ENCODE data around the gene C11orf86.
"Not testable (repeated sequence)": the region's sequence is repeated elsewhere in the genome, so short reads cannot be mapped to it uniquely, and the experiment has no call there.

C11orf86 gene

GRCh38 chr11:66996609-66997273 is 21.6 kb downstream of the C11orf86 start:
- ChIA-PET POLR2A (interaction anchor here (1.7 kb wide), 1 partner anchor 10 kb away, joined by 5 read pairs; no protein-coding TSS in a partner anchor), CTCF (interaction anchor here (1.0 kb wide), 1 partner anchor 114 kb away, joined by 3 read pairs; no protein-coding TSS in a partner anchor)
- DNase-seq (ENCODE audit: extremely low spot score), result no peak
- no peak for TF ChIP-seq TARDBP (IDR thresholded peaks at IDR 0.05)
- no peak for TF ChIP-seq ZNF384 (IDR thresholded peaks at IDR 0.05)
- TF ChIP-seq BHLHE40 (IDR thresholded peaks at IDR 0.05; ENCODE audit: borderline replicate concordance), result no peak
- no peak for TF ChIP-seq PKNOX1 (IDR thresholded peaks at IDR 0.05)
- no peak for TF ChIP-seq SUZ12 (IDR thresholded peaks at IDR 0.05)
- TF ChIP-seq CTBP1 (IDR thresholded peaks at IDR 0.05; ENCODE audit: borderline replicate concordance), result no peak
- no peak for TF ChIP-seq FOXA1 (IDR thresholded peaks at IDR 0.05)
- TF ChIP-seq ELF4 (IDR thresholded peaks at IDR 0.05), result no peak
- TF ChIP-seq HDGF (IDR thresholded peaks at IDR 0.05; ENCODE audit: borderline replicate concordance), result no peak
- no peak for TF ChIP-seq FOXK2 (IDR thresholded peaks at IDR 0.05)
- TF ChIP-seq LEF1 (IDR thresholded peaks at IDR 0.05; ENCODE audit: borderline replicate concordance), result no peak

GRCh38 chr11:66999555-66999954 is 24.5 kb downstream of the C11orf86 start:
- DNase-seq (ENCODE audit: extremely low spot score), result no peak
- TF ChIP-seq BHLHE40 (IDR thresholded peaks at IDR 0.05; ENCODE audit: borderline replicate concordance), result no peak
- no peak for TF ChIP-seq PKNOX1 (IDR thresholded peaks at IDR 0.05)
- TF ChIP-seq HDGF (IDR thresholded peaks at IDR 0.05; ENCODE audit: borderline replicate concordance), result no peak
- no peak for TF ChIP-seq FOXA1 (IDR thresholded peaks at IDR 0.05)
- no peak for TF ChIP-seq ZNF384 (IDR thresholded peaks at IDR 0.05)
- TF ChIP-seq ARNT (IDR thresholded peaks at IDR 0.05), result no peak
- ChIA-PET CTCF (no interaction called here), POLR2A (no interaction called here)

GRCh38 chr11:67001332-67001731 is 26.2 kb downstream of the C11orf86 start:
- ChIA-PET POLR2A (no interaction called here), CTCF (no interaction called here)
- no peak for DNase-seq (ENCODE audit: extremely low spot score)
- no peak for TF ChIP-seq ARNT (IDR thresholded peaks at IDR 0.05)
- TF ChIP-seq FOXA1 (IDR thresholded peaks at IDR 0.05), result no peak
- TF ChIP-seq SUZ12 (IDR thresholded peaks at IDR 0.05), result no peak
- TF ChIP-seq FOXK2 (IDR thresholded peaks at IDR 0.05), result no peak
- TF ChIP-seq SP1 (IDR thresholded peaks at IDR 0.05), result no peak
- TF ChIP-seq HDGF (IDR thresholded peaks at IDR 0.05; ENCODE audit: borderline replicate concordance), result no peak
- no peak for TF ChIP-seq LEF1 (IDR thresholded peaks at IDR 0.05; ENCODE audit: borderline replicate concordance)
- TF ChIP-seq PKNOX1 (IDR thresholded peaks at IDR 0.05), result no peak
- no peak for TF ChIP-seq FOXM1 (IDR thresholded peaks at IDR 0.05; ENCODE audit: borderline replicate concordance)

GRCh38 chr11:67002297-67002913 is 27.3 kb downstream of the C11orf86 start:
- TF ChIP-seq ZNF384 (IDR thresholded peaks at IDR 0.05), result no peak
- TF ChIP-seq ARNT (IDR thresholded peaks at IDR 0.05), result no peak
- no peak for TF ChIP-seq FOXM1 (IDR thresholded peaks at IDR 0.05; ENCODE audit: borderline replicate concordance)
- TF ChIP-seq TARDBP (IDR thresholded peaks at IDR 0.05), result no peak
- TF ChIP-seq NFRKB (IDR thresholded peaks at IDR 0.05), result no peak
- no peak for TF ChIP-seq FOXK2 (IDR thresholded peaks at IDR 0.05)
- CTCF ChIA-PET, result no interaction called here
- DNase-seq (ENCODE audit: extremely low spot score), result no peak
- POLR2A ChIA-PET, result no interaction called here

GRCh38 chr11:67002921-67003411 is 27.9 kb downstream of the C11orf86 start:
- ChIA-PET CTCF (interaction anchor here (1.2 kb wide), 1 partner anchor 19 kb away, joined by 3 read pairs; no protein-coding TSS in a partner anchor), POLR2A (no interaction called here)
- DNase-seq (ENCODE audit: extremely low spot score), result no peak
- TF ChIP-seq ELF4 (IDR thresholded peaks at IDR 0.05) (no peak), CTBP1 (IDR thresholded peaks at IDR 0.05; ENCODE audit: borderline replicate concordance) (no peak), NFRKB (IDR thresholded peaks at IDR 0.05) (no peak), TARDBP (IDR thresholded peaks at IDR 0.05) (no peak), FOXA1 (IDR thresholded peaks at IDR 0.05) (no peak), HDGF (IDR thresholded peaks at IDR 0.05; ENCODE audit: borderline replicate concordance) (no peak), SUZ12 (IDR thresholded peaks at IDR 0.05) (no peak), FOXM1 (IDR thresholded peaks at IDR 0.05; ENCODE audit: borderline replicate concordance) (no peak)

- DNase-seq (ENCODE audit: extremely low spot score); CTCF ChIA-PET; POLR2A ChIA-PET: not testable (repeated sequence)
These were observed 30.1 kb downstream of the C11orf86 start for GRCh38 chr11:67005200-67005599.
